HG03103 (cell line): ENCODE data around the gene CACNA1E.

Experiments
- ATAC-seq: cut with Tn5 transposase; IDR thresholded peaks from one replicate; pipeline ENCODE4 v1.9.1; 2021; ENCODE audit warnings: low read depth; ENCODE audit not compliant: unreplicated experiment

The CACNA1E gene

DNA sequence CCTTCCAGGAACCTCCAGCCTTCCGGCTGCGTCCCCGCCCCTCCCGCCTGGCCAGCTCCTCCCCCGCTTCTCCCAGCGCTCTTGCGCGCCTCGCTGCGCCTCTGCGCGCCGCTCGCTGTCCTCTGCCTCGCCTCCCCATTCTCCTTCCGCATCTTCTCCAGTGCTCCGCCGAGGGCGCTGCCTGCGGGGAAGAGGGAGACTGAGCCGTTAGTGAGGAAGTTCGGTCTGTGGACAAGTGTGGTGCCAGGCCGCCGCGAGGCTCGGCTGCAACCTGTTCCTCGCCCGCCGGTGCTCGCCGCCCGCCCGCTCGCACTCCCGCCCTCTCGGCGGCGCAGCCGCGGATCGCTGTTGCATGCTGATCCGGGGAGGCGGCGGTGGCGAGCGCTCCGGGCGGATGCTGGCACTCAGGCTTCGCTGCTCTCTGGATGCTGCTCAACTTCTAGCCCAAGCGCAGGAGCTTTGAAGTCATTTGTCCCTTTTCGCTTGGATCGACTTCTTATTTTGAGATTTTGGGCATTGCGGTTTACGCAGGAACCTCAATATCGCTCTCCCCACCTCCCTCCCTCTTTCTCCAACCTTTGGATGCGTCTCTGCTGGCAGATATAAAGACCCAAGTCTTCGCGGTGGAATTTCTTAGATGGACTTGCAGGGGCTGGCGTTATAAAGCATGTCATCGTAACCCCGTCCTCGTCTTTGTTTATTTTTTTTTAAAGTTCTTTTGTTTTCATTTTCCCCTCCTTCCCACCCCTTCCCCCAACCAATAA, 614 bp upstream of the CACNA1E start:
- ATAC-seq: no peak

GRCh38 chr1:181484821-181485220, 1.5 kb downstream of the CACNA1E start:
- no peak for ATAC-seq

- ATAC-seq: peak; percentile 34
Observed at GRCh38 chr1:181485287-181486097, 2.2 kb downstream of the CACNA1E start.

DNA sequence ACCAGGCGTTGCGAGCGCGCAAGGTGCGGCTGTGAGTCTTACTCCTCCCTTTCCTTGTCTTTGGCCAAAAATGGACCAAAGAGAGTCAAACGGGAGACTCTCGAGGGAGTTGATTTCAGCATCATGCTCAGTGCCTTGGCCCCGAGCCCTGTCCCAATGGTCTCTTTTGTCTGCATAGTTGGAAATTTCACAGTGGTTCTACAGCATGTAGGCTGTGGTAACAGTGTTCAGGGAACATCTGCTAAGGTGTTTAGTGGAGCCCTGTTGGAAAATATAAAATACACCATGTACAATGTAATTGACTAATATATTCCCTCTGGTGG, 2.7 kb downstream of the CACNA1E start:
- ATAC-seq: no peak

DNA sequence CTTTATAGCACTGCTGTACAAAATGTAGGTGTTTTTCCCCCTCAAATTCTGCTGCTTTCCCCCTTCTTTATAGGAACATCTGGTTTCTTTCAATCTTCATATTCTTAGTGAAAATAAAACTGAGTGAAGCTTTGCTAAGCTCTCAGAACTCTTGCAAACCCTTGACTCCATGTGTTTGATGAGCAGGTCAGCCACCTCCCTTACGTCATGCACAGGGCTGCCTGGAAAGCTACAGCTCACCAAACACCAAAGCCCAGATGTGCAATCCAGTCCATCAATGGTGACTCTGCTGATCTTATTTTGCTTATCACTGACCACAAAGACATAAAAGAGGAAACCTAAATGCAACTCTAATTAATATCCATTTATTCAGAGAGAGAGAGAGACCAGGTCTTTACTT, 5.5 kb downstream of the CACNA1E start:
- ATAC-seq: no peak

GRCh38 chr1:181490276-181490675, 7.0 kb downstream of the CACNA1E start:
- ATAC-seq: no peak

- no peak for ATAC-seq
Observed at GRCh38 chr1:181490740-181491712, 7.7 kb downstream of the CACNA1E start.

DNA sequence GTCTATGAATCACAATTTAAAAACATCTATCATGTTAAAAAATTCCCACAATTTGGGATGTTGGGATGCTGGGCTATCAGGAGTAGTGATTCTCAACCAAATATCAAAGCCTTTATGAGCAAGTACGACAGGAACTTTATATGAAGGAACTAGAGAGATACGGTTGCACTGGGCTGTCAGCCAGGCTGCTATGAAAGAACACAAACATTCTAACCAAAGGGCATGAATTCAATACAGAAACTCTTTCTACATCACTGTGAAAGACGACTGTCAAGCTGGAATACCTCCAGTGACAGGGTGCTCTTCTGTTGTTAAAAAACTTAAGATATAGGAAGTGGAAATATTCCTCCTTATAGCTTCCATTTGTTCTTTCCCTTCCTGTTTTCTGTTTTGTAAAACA, 9.8 kb downstream of the CACNA1E start:
- ATAC-seq: no peak

GRCh38 chr1:181493885-181494284, 10.6 kb downstream of the CACNA1E start:
- no peak for ATAC-seq

GRCh38 chr1:181496759-181497158, 13.4 kb downstream of the CACNA1E start:
- no peak for ATAC-seq

- ATAC-seq: no peak
Observed at GRCh38 chr1:181497870-181498269, 14.6 kb downstream of the CACNA1E start.

DNA sequence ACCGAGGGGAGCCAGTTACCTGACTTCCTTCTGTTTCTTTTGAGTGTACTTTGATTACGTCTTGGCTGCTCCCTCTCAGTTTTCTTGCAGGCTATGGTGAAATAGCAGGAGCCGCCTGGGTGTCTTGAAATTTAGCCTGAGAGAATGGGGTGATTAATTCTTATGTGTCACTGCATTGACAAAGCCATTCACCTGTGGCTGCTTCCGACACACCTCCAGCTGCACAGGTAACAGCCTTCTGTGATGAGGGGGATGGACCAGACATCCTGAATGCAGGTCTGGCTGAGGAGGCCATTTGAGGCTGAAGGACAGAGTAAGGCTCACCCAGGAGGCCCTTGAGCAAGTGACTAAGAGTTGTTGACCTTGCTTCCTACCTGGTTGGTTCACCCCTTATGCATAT, 16.5 kb downstream of the CACNA1E start:
- ATAC-seq: no peak

DNA sequence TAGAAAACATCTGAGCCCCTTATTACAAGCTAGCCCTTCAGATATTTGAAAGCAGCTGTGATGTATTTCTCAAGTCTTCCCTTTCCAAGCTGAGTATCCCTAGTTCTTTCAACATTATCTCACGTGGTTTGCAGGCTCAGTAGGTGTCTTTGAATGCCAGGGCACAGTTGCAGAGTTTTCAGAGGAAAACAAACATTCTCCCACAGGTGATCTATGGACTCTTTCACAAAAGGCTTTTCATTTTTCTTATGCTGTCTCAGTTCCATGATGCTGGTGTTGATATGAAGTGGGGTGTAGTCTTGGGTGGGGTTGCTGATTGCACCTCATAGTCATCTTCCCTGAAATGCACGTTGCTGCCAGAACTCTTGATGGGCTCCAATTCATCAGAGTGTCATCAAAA, 17.3 kb downstream of the CACNA1E start:
- ATAC-seq: no peak

GRCh38 chr1:181501612-181502011, 18.3 kb downstream of the CACNA1E start:
- no peak for ATAC-seq

GRCh38 chr1:181503171-181503810, 20.0 kb downstream of the CACNA1E start:
- no peak for ATAC-seq

GRCh38 chr1:181504399-181504842, 21.1 kb downstream of the CACNA1E start:
- peak; percentile 54 for ATAC-seq

- ATAC-seq: no peak
Observed at GRCh38 chr1:181506563-181507353, 23.4 kb downstream of the CACNA1E start.

DNA sequence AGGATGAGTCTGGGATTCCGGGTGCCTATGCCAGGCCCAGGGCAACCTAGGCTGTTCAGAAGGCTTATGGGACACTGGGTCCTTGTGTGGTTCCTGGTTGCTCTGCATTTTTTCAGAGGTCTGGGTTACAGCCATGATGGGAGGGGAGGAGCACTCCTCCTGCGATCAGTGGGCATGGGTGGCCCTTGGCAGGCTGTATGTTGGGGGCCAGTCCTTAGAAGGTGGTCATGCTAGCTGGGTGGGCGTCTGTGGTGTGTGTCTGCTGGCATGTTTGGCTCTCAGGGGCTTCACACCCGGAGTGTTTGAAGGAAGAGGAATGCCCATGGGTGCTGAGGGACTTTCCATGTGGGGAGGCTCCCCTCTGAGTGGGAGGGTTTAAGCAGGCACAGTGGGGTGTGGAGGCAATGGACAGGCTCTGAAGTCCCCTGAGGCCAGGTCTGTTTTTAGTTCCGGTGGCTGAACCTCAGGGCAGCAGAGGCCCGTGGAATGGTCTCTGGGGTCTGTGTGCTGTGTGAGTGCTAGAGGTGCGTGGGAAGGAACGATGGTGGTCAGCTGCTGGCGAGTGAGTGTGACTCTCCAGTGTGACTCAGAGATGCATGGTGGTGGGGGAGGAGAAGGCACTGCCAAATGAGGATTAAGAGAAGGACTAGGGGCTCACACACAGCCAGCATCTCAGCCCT, 25.3 kb downstream of the CACNA1E start:
- no peak for ATAC-seq

- ATAC-seq: peak; percentile 4
Observed at GRCh38 chr1:181513786-181514297, 30.5 kb downstream of the CACNA1E start.
